ENCODE measurements around the gene MXRA8. TPM values are rescaled to one million over a fixed set of nuclear protein-coding genes. Genes with fewer than 3 reads are reported as not detected.
A peak's percentile ranks its signal among the peaks of the same experiment; 100 is the strongest.

MXRA8 gene
- total RNA-seq, 1 experiment from 2014 or later: 5.0 TPM

- Mint-ChIP-seq H3K4me1 (ENCODE audit: low read depth, unreplicated experiment) (peaks cover 12% of the 10 kb centered on the region), H3K4me3 (ENCODE audit: unreplicated experiment) (peak within 1 kb of the TSS; percentile 86), H3K36me3 (ENCODE audit: insufficient read depth, unreplicated experiment) (peaks cover 84% of the 10 kb centered on the region), H3K9me3 (ENCODE audit: unreplicated experiment) (no peaks in the 10 kb centered on the region), H3K27ac (ENCODE audit: unreplicated experiment) (peak within 1 kb of the TSS; percentile 93), H3K27me3 (ENCODE audit: insufficient read depth, unreplicated experiment) (no peaks in the 10 kb centered on the region)
- Histone ChIP-seq H3K4me3 (ENCODE audit: low read depth, low read length) (peak within 1 kb of the TSS; percentile 94), H3K36me3 (ENCODE audit: control insufficient read depth, insufficient read depth, low read length) (peaks cover 2% of the 10 kb centered on the region; the same call in 1 of the 2 replicates), H3K9me3 (no peaks in the 10 kb centered on the region), H3K4me1 (peaks cover 22% of the 10 kb centered on the region), H3K27me3 (replicated peaks; ENCODE audit: control insufficient read depth, insufficient read depth, low read length) (no peaks in the 10 kb centered on the region)
- BruUV-seq (replicated peaks): no TSS peak
- DNase-seq: peak; percentile 97 to 98
- POLR2A ChIA-PET: interaction anchor here (0.9 to 1.7 kb wide), 7 partner anchors 8 to 106 kb away, joined by 4 to 16 read pairs (median 6); partner anchors contain the start of genes AURKAIP1 and VWA1
- CTCF ChIA-PET: interaction anchor here (1.2 kb wide), 2 partner anchors 34 to 106 kb away, joined by 3 to 4 read pairs; no protein-coding TSS in a partner anchor
- intact Hi-C loops (cut with micrococcal nuclease; ENCODE audit: unreplicated experiment): loop anchor here (2.0 to 5.0 kb wide), 2 partner anchors 33 to 41 kb away; no protein-coding TSS in a partner anchor
- TF ChIP-seq CTCF (IDR thresholded peaks at IDR 0.05; ENCODE audit: insufficient read depth in 1 of 2, low read depth in 1 of 2, low read length in 1 of 2, severe bottlenecking in 1 of 2, unreplicated experiment in 1 of 2): peak; percentile 44 to 54
Observed at GRCh38 chr1:1399187-1399871, 41.0 kb upstream of the MXRA8 start, which contains the start of gene CCNL2. TSS of gene CCNL2 (minus strand) at chr1:1399335. CDS start at chr1:1399306, 29 bp downstream.

GRCh38 chr1:1398677-1399186, 40.4 kb upstream of the MXRA8 start:
- H3K27me3 Mint-ChIP-seq (ENCODE audit: insufficient read depth, unreplicated experiment): no peaks in the 10 kb centered on the region
- no peak for TF ChIP-seq CTCF (IDR thresholded peaks at IDR 0.05; ENCODE audit: insufficient read depth in 1 of 2, low read depth in 1 of 2, low read length in 1 of 2, severe bottlenecking in 1 of 2, unreplicated experiment in 1 of 2)
- ChIA-PET CTCF (interaction anchor here (1.2 kb wide), 1 partner anchor 34 kb away, joined by 3 read pairs; no protein-coding TSS in a partner anchor), POLR2A (interaction anchor here (0.9 to 1.7 kb wide), 7 partner anchors 9 to 106 kb away, joined by 4 to 16 read pairs (median 6); partner anchors contain the start of genes AURKAIP1 and VWA1)
- H3K4me3 Mint-ChIP-seq (ENCODE audit: unreplicated experiment): peak overlapping the region; percentile 86
- no peak for DNase-seq
- H3K36me3 Mint-ChIP-seq (ENCODE audit: insufficient read depth, unreplicated experiment): peaks cover 84% of the 10 kb centered on the region
- H3K9me3 Mint-ChIP-seq (ENCODE audit: unreplicated experiment): no peaks in the 10 kb centered on the region
- Histone ChIP-seq H3K36me3 (ENCODE audit: control insufficient read depth, insufficient read depth, low read length) (peaks cover 2% of the 10 kb centered on the region; the same call in 1 of the 2 replicates), H3K4me3 (ENCODE audit: low read depth, low read length) (peak overlapping the region; percentile 94), H3K9me3 (no peaks in the 10 kb centered on the region), H3K27me3 (replicated peaks; ENCODE audit: control insufficient read depth, insufficient read depth, low read length) (no peaks in the 10 kb centered on the region), H3K4me1 (peaks cover 22% of the 10 kb centered on the region)
- intact Hi-C loops (cut with micrococcal nuclease; ENCODE audit: unreplicated experiment): loop anchor here (2.0 to 5.0 kb wide), 2 partner anchors 34 to 42 kb away; no protein-coding TSS in a partner anchor
- BruUV-seq (replicated peaks): no TSS peak
- H3K27ac Mint-ChIP-seq (ENCODE audit: unreplicated experiment): peak overlapping the region; percentile 76
- peaks cover 12% of the 10 kb centered on the region for H3K4me1 Mint-ChIP-seq (ENCODE audit: low read depth, unreplicated experiment)

GRCh38 chr1:1397839-1398523, 39.6 kb upstream of the MXRA8 start:
- TF ChIP-seq CTCF (IDR thresholded peaks at IDR 0.05; ENCODE audit: insufficient read depth in 1 of 2, low read depth in 1 of 2, low read length in 1 of 2, severe bottlenecking in 1 of 2, unreplicated experiment in 1 of 2): no peak
- H3K4me3 Mint-ChIP-seq (ENCODE audit: unreplicated experiment): peak overlapping the region; percentile 86
- TSS peak; percentile 52 for BruUV-seq (replicated peaks)
- intact Hi-C loops (cut with micrococcal nuclease; ENCODE audit: unreplicated experiment): loop anchor here (2.0 to 5.0 kb wide), 2 partner anchors 34 to 43 kb away; no protein-coding TSS in a partner anchor
- peak overlapping the region; percentile 76 for H3K27ac Mint-ChIP-seq (ENCODE audit: unreplicated experiment)
- ChIA-PET POLR2A (interaction anchor here (1.7 kb wide), 1 partner anchor 10 kb away, joined by 14 read pairs; no protein-coding TSS in a partner anchor), CTCF (interaction anchor here (0.6 kb wide), 1 partner anchor 86 kb away, joined by 3 read pairs; no protein-coding TSS in a partner anchor)
- peaks cover 12% of the 10 kb centered on the region for H3K4me1 Mint-ChIP-seq (ENCODE audit: low read depth, unreplicated experiment)
- peaks cover 85% of the 10 kb centered on the region for H3K36me3 Mint-ChIP-seq (ENCODE audit: insufficient read depth, unreplicated experiment)
- H3K9me3 Mint-ChIP-seq (ENCODE audit: unreplicated experiment): no peaks in the 10 kb centered on the region
- no peaks in the 10 kb centered on the region for H3K27me3 Mint-ChIP-seq (ENCODE audit: insufficient read depth, unreplicated experiment)
- Histone ChIP-seq H3K9me3 (no peaks in the 10 kb centered on the region), H3K4me3 (ENCODE audit: low read depth, low read length) (peak overlapping the region; percentile 94), H3K36me3 (ENCODE audit: control insufficient read depth, insufficient read depth, low read length) (peaks cover 2% of the 10 kb centered on the region; the same call in 1 of the 2 replicates), H3K27me3 (replicated peaks; ENCODE audit: control insufficient read depth, insufficient read depth, low read length) (no peaks in the 10 kb centered on the region), H3K4me1 (peaks cover 22% of the 10 kb centered on the region)
- no peak for DNase-seq
